ENCODE data around the gene CCS.

GRCh38 chr11:66591175-66591574, 1.8 kb upstream of the CCS start:
- no peak for TF ChIP-seq POLR2AphosphoS5 (IDR thresholded peaks at IDR 0.05; ENCODE audit: low read depth, low read length)
- TF ChIP-seq POLR2A (IDR thresholded peaks at IDR 0.05; ENCODE audit: low read depth, low read length) = no peak
- TF ChIP-seq TAF1 (IDR thresholded peaks at IDR 0.05; ENCODE audit: low read depth, low read length) = no peak
- no peak for TF ChIP-seq SPI1 (IDR thresholded peaks at IDR 0.05; ENCODE audit: low read depth, low read length)
- TF ChIP-seq POU2F2 (IDR thresholded peaks at IDR 0.05; ENCODE audit: low read depth, low read length) = no peak

Measured in GM12891 (cell line).